GM12878 (cell line): ENCODE results near the gene IFT172. TPM values are rescaled to one million over a fixed set of nuclear protein-coding genes. Genes with fewer than 3 reads are reported as not detected.

ENCODE experiments used
- ATAC-seq: fragments of 200-7000 bp; cut with Tn5 transposase; 3 replicates; pipeline ENCODE4 v1.9.1; 2020; ENCODE audit warnings: mild to moderate bottlenecking, moderate library complexity
- BruUV-seq: library from RNA; stranded (reverse); fragments of 400-500 nt; replicated peaks from 2 replicates; lab custom pipeline; 2021; lab: Mats Ljungman, UMichigan
- CTCF ChIA-PET: fragments of 300-600 bp; sonication (Branson Sonifier 250); formaldehyde crosslinking; extraction: SDS; loops from one replicate; lab custom pipeline; 2021; ENCODE audit warnings: inconsistent platforms; lab: Yijun Ruan, JAX
- POLR2A ChIA-PET: fragments of 350-600 bp; formaldehyde crosslinking; extraction: SDS; loops from one replicate; lab custom pipeline; 2021; ENCODE audit warnings: inconsistent platforms; lab: Charles Lee
- RAD21 ChIA-PET: fragments of 300-600 bp; sonication (Branson Sonifier 250); formaldehyde crosslinking; loops from one replicate; lab custom pipeline; 2023; ENCODE audit warnings: antibody characterized with exemption; ENCODE audit not compliant: unreplicated experiment; lab: Charles Lee
- SMC1A ChIA-PET: fragments of 300-600 bp; sonication (Branson Sonifier 250); formaldehyde crosslinking; loops from one replicate; lab custom pipeline; 2023; ENCODE audit not compliant: unreplicated experiment, uncharacterized antibody; lab: Charles Lee
- DNase-seq: peaks from one replicate; pipeline ENCODE4 v3.0.0-alpha.2; 2011; ENCODE audit warnings: low read depth, low spot score
- FAIRE-seq: peaks from 3 replicates; lab custom pipeline; 2011; peaks lifted over from hg19 to GRCh38; lab: Jason Lieb, UNC
- H2AFZ ChIP-seq: 2 replicates; pipeline ENCODE4 v1.6.0; 2011; ENCODE audit warnings: low read depth, low read length, control low read depth; ENCODE audit not compliant: control insufficient read depth
- H3K27ac ChIP-seq: 2 replicates; pipeline ENCODE4 v1.5.1; 2011; ENCODE audit warnings: control low read depth; ENCODE audit not compliant: control insufficient read depth, insufficient read depth
- H3K27me3 ChIP-seq, 2 experiments: replicated peaks in 1 of 2; 2 replicates each; pipeline versions ENCODE4 v1.6.0 to v1.6.1; 2011; ENCODE audit warnings: low read length in 1 of 2; ENCODE audit not compliant: control insufficient read depth in 2 of 2, insufficient read depth in 2 of 2
- H3K36me3 ChIP-seq, 2 experiments: 2 replicates each; pipeline ENCODE4 v1.5.1; 2011; ENCODE audit warnings: low read length in 1 of 2; ENCODE audit not compliant: control insufficient read depth in 2 of 2, insufficient read depth in 2 of 2
- H3K4me1 ChIP-seq: 2 replicates; pipeline ENCODE4 v1.6.1; 2011; ENCODE audit warnings: mild to moderate bottlenecking, low read length, moderate library complexity, mixed read lengths; ENCODE audit not compliant: control insufficient read depth, insufficient read depth
- H3K4me2 ChIP-seq: 2 replicates; pipeline ENCODE4 v1.6.0; 2011; ENCODE audit warnings: control low read depth; ENCODE audit not compliant: control insufficient read depth, insufficient read depth
- H3K4me3 ChIP-seq: fragments of 200-600 bp; sonication (generic); 2 replicates; pipeline ENCODE4 v1.5.1; 2016
- H3K79me2 ChIP-seq: 2 replicates; pipeline ENCODE4 v1.6.0; 2011; ENCODE audit warnings: low read length; ENCODE audit not compliant: control insufficient read depth, insufficient read depth
- H3K9ac ChIP-seq: 2 replicates; pipeline ENCODE4 v1.8.0; 2011; ENCODE audit warnings: low read length, control low read depth, mixed read lengths; ENCODE audit not compliant: control insufficient read depth, insufficient read depth
- H3K9me3 ChIP-seq: replicated peaks from 3 replicates; pipeline ENCODE4 v1.5.1; 2011; ENCODE audit warnings: mild to moderate bottlenecking, low read length; ENCODE audit not compliant: control insufficient read depth, insufficient read depth
- H4K20me1 ChIP-seq: 2 replicates; pipeline ENCODE4 v1.6.0; 2011; ENCODE audit not compliant: control insufficient read depth, insufficient read depth
- IRF4 ChIP-seq: IDR thresholded peaks from 2 replicates; pipeline ENCODE4 v1.6.1; 2011; ENCODE audit warnings: low read depth, low read length
- MYC ChIP-seq: IDR thresholded peaks from 2 replicates; pipeline ENCODE4 v1.6.1; 2011; ENCODE audit warnings: mild to moderate bottlenecking, low read length, moderate library complexity, inconsistent platforms; ENCODE audit not compliant: insufficient read depth, insufficient replicate concordance, insufficient read length, severe bottlenecking
- NFYA ChIP-seq: IDR thresholded peaks from 2 replicates; pipeline ENCODE4 v1.6.1; 2011; ENCODE audit warnings: low read depth, mild to moderate bottlenecking, low read length, improper control_type of control experiment, borderline replicate concordance
- SREBF2 ChIP-seq: IDR thresholded peaks from 2 replicates; pipeline ENCODE4 v1.6.1; 2012; ENCODE audit warnings: mild to moderate bottlenecking, low read length
- WGBS: methylation state at CpG from one replicate; pipeline ENCODE4 v1.1.6; 2016; ENCODE audit warnings: low lambda C conversion rate; ENCODE audit not compliant: insufficient replicate concordance, insufficient coverage; ENCODE audit errors: missing lambda C conversion rate; 5-methylcytosine and 5-hydroxymethylcytosine counted together
- in situ Hi-C: fragments of 300-500 bp; cut with MboI; formaldehyde crosslinking; loops from 9 replicates; pipeline ENCODE4 v1.14.3; 2018; ENCODE audit warnings: mixed read lengths
- intact Hi-C: fragments of 100-400 bp; cut with micrococcal nuclease; formaldehyde crosslinking; loops from one replicate; pipeline ENCODE4 v1.14.2; 2022; ENCODE audit not compliant: unreplicated experiment
- polyA plus RNA-seq, 11 experiments: library from polyadenylated mRNA; depleted of rRNA in 4 of 11; unstranded in 6 of 11; stranded (reverse) in 5 of 11; fragments of >200 nt; fragmentation: Nextera tagmentation in 4 of 11; fragmentation: Illumina TruSeq in 1 of 11; extraction: Ambion mirVana in 4 of 11; extraction: Trizol in 1 of 11; gene quantifications; 1 replicate in 1 of 11; 2 replicates in 10 of 11; pipeline versions ENCODE4 v1.2.1 to v1.2.3, GENCODE V29; 2011 to 2016; ENCODE audit warnings: inconsistent platforms in 2 of 11, missing spikeins in 2 of 11, low read depth in 1 of 11
- total RNA-seq, 4 experiments: library from RNA; depleted of rRNA in 3 of 4; stranded (reverse); fragments of >200 nt in 3 of 4; fragmentation: Illumina TruSeq in 1 of 4; extraction: Trizol in 1 of 4; gene quantifications; 2 replicates each; pipeline versions ENCODE4 v1.2.1 to v1.2.3, GENCODE V29; 2013 to 2021
- TF ChIP-seq, protein P1 (sequence below): fragments of 450-650 bp; IDR thresholded peaks from 2 replicates; pipeline ENCODE4 v1.6.1; 2017; ENCODE audit warnings: mild to moderate bottlenecking, low read depth, inconsistent platforms; ENCODE audit not compliant: poor library complexity, severe bottlenecking
- TF ChIP-seq, protein P2 (sequence below): fragments of 450-650 bp; IDR thresholded peaks from 2 replicates; pipeline ENCODE4 v1.6.1; 2016; ENCODE audit warnings: mild to moderate bottlenecking
- TF ChIP-seq, protein P3 (sequence below): IDR thresholded peaks from 2 replicates; pipeline ENCODE4 v1.6.1; 2011; ENCODE audit warnings: mild to moderate bottlenecking, low read depth, low read length, moderate library complexity; ENCODE audit not compliant: insufficient replicate concordance

Gene IFT172
- total and polyA plus RNA-seq, 10 of the 15 experiments (the other 5 are each of a cell fraction or from before 2014, with no cell fraction given): 2.4 to 8.6 (median 6.2) TPM

DNA sequence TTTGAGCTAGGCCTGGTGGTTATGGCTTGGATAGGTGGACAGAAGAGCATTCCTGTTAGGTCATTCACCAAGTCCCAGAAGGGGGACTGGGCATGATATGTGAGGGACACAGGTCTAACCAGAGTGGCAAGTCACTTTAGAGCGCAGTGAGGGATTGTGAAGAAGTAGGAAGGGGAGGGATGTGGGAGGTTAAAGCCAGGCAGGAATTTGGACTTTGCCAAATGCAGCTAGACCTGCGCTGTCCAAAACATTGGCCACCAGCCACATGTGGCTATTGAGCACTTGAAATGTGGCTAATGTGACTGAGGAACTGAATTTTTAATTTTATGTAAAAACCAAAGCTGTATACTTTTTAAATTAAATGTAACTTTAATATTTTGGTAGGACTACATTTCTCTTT is 30.8 kb upstream of the IFT172 start:
- in situ Hi-C loops: no loop called here
- DNase-seq (no peak), FAIRE-seq (no peak), ATAC-seq (no peak)
- no peaks in the 10 kb centered on the region for H3K36me3 ChIP-seq
- H3K27me3 ChIP-seq: no peaks in the 10 kb centered on the region
- ChIA-PET SMC1A (no interaction called here), CTCF (interaction anchor here (1.0 kb wide), 1 partner anchor 241 kb away, joined by 3 read pairs; no protein-coding TSS in a partner anchor), POLR2A (no interaction called here), RAD21 (no interaction called here)
- H3K4me3 ChIP-seq: no peak overlapping the region
- no TSS peak for BruUV-seq
- H3K4me2 ChIP-seq: no peak overlapping the region
- no peaks in the 10 kb centered on the region for H3K79me2 ChIP-seq
- H3K27ac ChIP-seq: no peak overlapping the region
- TF ChIP-seq MYC (no peak), IRF4 (no peak), SREBF2 (no peak), NFYA (no peak)
- TF ChIP-seq, protein P1, sequence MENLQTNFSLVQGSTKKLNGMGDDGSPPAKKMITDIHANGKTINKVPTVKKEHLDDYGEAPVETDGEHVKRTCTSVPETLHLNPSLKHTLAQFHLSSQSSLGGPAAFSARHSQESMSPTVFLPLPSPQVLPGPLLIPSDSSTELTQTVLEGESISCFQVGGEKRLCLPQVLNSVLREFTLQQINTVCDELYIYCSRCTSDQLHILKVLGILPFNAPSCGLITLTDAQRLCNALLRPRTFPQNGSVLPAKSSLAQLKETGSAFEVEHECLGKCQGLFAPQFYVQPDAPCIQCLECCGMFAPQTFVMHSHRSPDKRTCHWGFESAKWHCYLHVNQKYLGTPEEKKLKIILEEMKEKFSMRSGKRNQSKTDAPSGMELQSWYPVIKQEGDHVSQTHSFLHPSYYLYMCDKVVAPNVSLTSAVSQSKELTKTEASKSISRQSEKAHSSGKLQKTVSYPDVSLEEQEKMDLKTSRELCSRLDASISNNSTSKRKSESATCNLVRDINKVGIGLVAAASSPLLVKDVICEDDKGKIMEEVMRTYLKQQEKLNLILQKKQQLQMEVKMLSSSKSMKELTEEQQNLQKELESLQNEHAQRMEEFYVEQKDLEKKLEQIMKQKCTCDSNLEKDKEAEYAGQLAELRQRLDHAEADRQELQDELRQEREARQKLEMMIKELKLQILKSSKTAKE: no peak
- TF ChIP-seq, protein P2, sequence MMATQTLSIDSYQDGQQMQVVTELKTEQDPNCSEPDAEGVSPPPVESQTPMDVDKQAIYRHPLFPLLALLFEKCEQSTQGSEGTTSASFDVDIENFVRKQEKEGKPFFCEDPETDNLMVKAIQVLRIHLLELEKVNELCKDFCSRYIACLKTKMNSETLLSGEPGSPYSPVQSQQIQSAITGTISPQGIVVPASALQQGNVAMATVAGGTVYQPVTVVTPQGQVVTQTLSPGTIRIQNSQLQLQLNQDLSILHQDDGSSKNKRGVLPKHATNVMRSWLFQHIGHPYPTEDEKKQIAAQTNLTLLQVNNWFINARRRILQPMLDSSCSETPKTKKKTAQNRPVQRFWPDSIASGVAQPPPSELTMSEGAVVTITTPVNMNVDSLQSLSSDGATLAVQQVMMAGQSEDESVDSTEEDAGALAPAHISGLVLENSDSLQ: no peak
- TF ChIP-seq, protein P3, sequence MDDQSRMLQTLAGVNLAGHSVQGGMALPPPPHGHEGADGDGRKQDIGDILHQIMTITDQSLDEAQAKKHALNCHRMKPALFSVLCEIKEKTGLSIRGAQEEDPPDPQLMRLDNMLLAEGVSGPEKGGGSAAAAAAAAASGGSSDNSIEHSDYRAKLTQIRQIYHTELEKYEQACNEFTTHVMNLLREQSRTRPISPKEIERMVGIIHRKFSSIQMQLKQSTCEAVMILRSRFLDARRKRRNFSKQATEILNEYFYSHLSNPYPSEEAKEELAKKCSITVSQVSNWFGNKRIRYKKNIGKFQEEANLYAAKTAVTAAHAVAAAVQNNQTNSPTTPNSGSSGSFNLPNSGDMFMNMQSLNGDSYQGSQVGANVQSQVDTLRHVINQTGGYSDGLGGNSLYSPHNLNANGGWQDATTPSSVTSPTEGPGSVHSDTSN: no peak
- no peaks in the 10 kb centered on the region for H3K9me3 ChIP-seq
- intact Hi-C loops: no loop called here
- no peaks in the 10 kb centered on the region for H4K20me1 ChIP-seq
- H2AFZ ChIP-seq: no peak overlapping the region
- no peak overlapping the region for H3K9ac ChIP-seq
- WGBS: 81% methylated on average over 2 of the region's 2 CpGs
- no peaks in the 10 kb centered on the region for H3K4me1 ChIP-seq
